GM13976 (cell line): ENCODE measurements around the gene SPPL3.
A peak's percentile ranks its signal among the peaks of the same experiment; 100 is the strongest.
"Not testable (repeated sequence)": the region's sequence is repeated elsewhere in the genome, so short reads cannot be mapped to it uniquely, and the experiment has no call there.

Experiments used
- DNase-seq: peaks from one replicate; pipeline ENCODE4 v3.0.0; 2012; ENCODE audit warnings: low spot score
- in situ Hi-C: fragments of 300-500 bp; cut with MboI; formaldehyde crosslinking; loops from one replicate; pipeline ENCODE4 v1.12.0; 2022; ENCODE audit warnings: low sequenced_read_pairs, mixed read lengths, inconsistent platforms; ENCODE audit not compliant: unreplicated experiment
- TF ChIP-seq, protein P1 (sequence below): IDR thresholded peaks from 2 replicates; pipeline ENCODE4 v1.5.1; 2012; ENCODE audit warnings: borderline replicate concordance, mild to moderate bottlenecking; ENCODE audit not compliant: insufficient read depth; ENCODE audit errors: extremely low read depth, missing control alignments, control extremely low read depth

SPPL3 gene, protein sequence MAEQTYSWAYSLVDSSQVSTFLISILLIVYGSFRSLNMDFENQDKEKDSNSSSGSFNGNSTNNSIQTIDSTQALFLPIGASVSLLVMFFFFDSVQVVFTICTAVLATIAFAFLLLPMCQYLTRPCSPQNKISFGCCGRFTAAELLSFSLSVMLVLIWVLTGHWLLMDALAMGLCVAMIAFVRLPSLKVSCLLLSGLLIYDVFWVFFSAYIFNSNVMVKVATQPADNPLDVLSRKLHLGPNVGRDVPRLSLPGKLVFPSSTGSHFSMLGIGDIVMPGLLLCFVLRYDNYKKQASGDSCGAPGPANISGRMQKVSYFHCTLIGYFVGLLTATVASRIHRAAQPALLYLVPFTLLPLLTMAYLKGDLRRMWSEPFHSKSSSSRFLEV

DNA sequence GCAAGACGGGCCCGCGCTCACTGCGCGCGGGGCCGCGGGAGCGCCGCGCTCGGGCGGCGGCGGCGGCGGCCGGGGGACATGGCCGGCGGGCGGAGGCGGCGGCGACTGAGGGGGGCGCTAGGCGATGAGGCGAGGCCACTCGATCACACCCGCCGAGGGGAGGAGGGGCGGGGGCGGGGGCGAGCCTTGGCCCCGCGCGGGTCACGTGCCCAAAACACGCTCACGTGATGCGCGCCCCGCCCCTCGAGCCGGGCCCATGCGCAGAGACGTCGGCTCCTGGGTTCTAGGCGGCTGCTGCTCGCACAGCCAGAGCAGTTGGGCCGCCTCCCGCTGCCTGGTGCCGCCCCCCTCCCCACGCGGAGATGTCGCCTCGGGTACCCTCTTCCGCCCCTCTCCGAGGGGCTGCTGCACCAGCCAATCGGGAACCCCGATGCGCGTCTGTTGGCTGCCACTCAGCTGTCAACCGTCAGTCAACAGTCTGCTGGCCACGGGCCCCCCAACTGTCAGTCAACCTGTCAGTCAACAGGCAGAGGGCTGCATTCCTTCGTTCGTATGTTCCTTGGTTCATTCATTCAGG is at the start of gene SPPL3:
TSS of gene SPPL3 (minus strand) at position 162 of the 577 bp plus-strand sequence. CDS start 491 bp downstream, outside the sequence.
- in situ Hi-C loops: no loop called here
- TF ChIP-seq, protein P1, sequence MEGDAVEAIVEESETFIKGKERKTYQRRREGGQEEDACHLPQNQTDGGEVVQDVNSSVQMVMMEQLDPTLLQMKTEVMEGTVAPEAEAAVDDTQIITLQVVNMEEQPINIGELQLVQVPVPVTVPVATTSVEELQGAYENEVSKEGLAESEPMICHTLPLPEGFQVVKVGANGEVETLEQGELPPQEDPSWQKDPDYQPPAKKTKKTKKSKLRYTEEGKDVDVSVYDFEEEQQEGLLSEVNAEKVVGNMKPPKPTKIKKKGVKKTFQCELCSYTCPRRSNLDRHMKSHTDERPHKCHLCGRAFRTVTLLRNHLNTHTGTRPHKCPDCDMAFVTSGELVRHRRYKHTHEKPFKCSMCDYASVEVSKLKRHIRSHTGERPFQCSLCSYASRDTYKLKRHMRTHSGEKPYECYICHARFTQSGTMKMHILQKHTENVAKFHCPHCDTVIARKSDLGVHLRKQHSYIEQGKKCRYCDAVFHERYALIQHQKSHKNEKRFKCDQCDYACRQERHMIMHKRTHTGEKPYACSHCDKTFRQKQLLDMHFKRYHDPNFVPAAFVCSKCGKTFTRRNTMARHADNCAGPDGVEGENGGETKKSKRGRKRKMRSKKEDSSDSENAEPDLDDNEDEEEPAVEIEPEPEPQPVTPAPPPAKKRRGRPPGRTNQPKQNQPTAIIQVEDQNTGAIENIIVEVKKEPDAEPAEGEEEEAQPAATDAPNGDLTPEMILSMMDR: no peak
- peak; percentile 96 for DNase-seq

DNA sequence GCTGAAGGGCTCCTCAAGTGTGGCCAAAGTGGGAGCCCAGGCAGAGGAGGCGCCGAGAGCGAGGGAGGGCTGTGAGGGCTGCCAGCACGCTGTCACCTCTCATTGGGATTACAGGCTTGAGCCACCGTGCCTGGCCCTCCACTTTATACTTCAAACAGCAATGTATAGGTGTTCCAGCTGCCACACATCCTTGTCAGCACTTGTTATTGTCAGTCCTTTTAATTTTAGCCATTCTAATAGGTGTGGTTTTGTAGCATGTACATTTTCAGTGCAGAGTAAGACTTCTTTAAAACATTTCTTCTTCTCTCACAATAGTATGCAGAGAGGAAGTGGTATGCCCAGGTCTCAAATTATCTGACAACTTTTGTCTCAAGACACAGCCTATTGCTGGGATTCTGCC is 46.6 kb upstream of the SPPL3 start:
- no peak for DNase-seq
- in situ Hi-C loops: no loop called here
- TF ChIP-seq, protein P1: no peak

DNA sequence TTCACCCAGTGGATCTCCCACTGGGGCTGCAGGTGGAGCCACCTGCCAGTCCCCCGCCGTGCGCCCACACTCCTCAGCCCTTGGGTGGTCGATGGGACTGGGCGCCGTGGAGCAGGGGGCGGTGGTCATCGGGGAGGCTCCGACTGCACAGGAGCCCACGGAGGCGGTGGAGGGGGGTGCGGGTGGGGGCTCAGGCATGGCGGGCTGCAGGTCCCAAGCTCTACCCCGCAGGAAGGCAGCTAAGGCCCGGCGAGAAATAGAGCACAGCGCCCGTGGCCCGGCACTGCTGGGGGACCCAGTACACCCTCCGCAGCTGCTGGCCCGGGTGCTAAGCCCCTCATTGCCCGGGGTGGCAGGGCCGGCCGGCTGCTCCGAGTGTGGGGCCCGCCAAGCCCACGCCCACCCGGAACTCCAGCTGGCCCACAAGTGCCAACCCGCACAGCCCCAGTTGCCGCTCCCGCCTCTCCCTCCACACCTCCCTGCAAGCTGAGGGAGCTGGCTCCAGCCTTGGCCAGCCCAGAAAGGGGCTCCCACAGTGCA is 46.2 kb upstream of the SPPL3 start:
- in situ Hi-C loops, DNase-seq: not testable (repeated sequence)

DNA sequence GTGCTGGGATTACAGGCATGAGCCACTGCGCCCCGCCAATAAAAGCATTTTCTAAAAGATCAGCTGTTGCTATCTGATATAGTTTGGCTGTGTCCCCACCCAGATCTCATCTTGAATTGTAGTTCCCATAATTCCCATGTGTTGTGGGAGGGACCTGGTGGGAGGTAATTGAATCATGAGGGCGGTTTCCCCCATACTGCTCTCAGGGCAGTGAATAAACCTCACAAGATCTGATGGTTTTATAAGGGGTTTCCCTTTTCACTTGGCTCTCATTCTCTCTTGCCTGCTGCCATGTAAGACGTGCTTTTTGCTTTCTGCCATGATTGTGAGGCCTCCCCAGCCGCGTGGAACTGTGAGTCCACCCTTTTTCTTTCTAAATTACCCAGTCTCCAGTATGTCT is 41.4 kb upstream of the SPPL3 start:
- DNase-seq, in situ Hi-C loops: not testable (repeated sequence)

DNA sequence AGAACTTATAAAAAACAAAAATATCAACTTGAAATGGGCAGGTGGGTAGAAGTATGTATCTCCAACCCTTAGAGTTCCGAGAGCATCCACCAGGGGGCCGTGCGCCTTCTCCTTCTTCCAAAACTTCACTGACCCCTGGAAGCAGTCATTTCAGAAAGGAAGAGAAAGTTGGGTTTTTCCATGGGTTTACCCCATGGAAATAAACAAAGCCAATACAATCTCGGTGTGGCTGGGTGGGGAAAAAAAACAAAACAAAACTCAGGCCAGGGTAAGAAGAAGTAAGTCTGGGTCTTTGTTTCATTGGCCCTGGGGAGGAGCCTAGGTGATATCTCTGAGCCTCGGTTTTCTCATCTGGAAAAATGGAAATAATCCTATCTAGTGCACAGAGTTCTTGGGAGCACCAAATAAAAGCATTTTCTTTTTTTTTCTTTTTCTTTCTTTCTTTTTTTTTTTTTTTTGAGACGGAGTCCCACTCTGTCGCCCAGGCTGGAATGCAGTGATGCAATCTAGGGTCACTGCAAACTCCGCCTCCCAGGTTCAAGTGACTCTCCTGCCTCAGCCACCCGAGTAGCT is 40.6 kb upstream of the SPPL3 start:
- DNase-seq: peak; percentile 71
- TF ChIP-seq, protein P1: peak; percentile 33
- in situ Hi-C loops: no loop called here

DNA sequence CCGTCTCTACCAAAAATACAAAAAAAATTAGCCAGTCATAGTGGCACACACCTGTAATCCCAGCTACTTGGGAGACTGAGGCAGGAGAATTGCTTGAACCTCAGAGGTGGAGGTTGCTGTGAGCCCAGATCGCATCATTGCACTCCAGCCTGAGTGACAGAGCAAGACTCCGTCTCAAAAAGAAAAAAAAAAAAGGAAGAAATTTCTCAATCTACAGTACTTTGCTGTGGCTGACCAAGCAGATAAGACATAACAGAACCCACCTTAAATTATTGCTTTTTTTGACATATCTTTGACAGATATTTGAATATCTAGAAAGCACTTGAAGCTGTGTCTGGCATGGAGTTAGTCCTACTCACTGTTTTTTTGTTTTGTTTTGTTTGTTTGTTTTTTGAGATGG is 39.3 kb upstream of the SPPL3 start:
- DNase-seq: no peak
- TF ChIP-seq, protein P1: no peak
- in situ Hi-C loops: no loop called here

DNA sequence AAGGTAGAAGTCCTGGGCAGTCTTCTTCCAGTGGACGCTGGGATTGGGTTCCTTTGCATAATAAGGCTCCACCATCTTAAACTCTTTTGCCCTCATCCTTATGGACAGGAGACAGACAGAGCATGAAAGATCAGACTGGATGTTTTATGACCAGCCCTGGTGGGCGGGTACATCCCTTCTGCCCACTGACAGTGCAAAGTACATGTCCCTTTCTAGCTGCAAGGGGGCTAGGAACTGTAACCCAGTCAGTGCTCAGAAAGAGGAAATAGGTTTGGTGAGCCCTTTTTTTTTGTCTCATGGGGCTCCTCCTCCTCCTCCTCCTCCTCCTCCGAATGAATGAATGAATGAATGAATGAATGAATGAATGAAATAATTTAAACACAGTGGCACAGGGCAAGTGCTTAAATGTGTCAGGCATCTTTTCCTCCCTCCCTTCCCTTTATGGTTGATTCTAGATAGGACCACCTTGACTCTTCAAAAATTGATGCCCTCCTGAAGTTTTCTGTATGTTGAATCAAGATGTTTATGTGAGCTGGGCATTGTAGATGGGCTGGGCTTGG is 37.8 kb upstream of the SPPL3 start:
- no peak for DNase-seq
- TF ChIP-seq, protein P1: no peak
- in situ Hi-C loops: no loop called here
